A172 (cell line): Measurements from ENCODE around the gene TTC29. TPM values are rescaled to one million over a fixed set of nuclear protein-coding genes. Genes with fewer than 3 reads are reported as not detected.
"Not testable (repeated sequence)": the region's sequence is repeated elsewhere in the genome, so short reads cannot be mapped to it uniquely, and the experiment has no call there.

Source experiments
- DNase-seq: peaks from one replicate; pipeline ENCODE4 v3.0.0-alpha.2; 2015; ENCODE audit warnings: low spot score
- total RNA-seq: library from RNA; depleted of rRNA; stranded (reverse); fragments of >200 nt; shearing (Covaris generic); gene quantifications from 2 replicates; pipeline ENCODE4 v1.2.3, GENCODE V29; 2014

The TTC29 gene
- total RNA-seq, 1 experiment from 2014 or later = not detected

- DNase-seq = no peak
These were observed 245.8 kb downstream of the TTC29 start for GRCh38 chr4:146699910-146700309.

- DNase-seq = no peak
These were observed 270.7 kb downstream of the TTC29 start for GRCh38 chr4:146674829-146675570.

DNA sequence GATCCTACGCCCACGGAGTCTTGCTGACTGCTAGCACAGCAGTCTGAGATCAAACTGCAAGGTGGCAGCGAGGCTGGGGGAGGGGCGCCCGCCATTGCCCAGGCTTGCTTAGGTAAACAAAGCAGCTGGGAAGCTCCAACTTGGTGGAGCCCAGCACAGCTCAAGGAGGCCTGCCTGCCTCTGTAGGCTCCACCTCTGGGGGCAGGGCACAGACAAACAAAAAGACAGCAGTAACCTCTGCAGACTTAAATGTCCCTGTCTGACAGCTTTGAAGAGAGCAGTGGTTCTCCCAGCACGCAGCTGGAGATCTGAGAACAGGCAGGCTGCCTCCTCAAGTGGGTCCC, 281.7 kb downstream of the TTC29 start:
- not testable (repeated sequence) for DNase-seq

DNA sequence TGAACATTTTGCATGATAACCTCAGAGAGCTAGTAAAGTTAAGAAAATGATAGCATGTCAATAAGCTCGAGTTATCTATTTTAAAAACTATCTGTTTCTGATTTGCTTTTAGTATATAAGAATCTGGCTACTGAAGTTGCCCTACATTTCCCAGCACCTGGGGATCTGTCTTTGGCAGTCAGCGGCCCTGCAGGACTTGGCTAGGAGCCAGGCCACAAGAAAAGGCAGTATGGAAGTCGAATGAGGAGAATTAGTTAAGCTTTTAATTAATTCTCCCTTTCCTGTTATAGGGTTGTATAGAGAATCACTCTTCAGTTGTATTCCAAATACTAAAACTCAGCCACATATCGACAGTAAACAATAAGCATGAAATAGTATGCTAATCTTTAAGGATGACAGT, 284.3 kb downstream of the TTC29 start:
- DNase-seq = no peak
